SIG-M5 treated with dmso at 0.1 percent for 504 hours (cell line): Measurements from ENCODE around the gene SMG1.
"Not testable (repeated sequence)": the region's sequence is repeated elsewhere in the genome, so short reads cannot be mapped to it uniquely, and the experiment has no call there.

Experiments used
- DNase-seq: peaks from one replicate; lab custom pipeline; 2025; ENCODE audit not compliant: unreplicated experiment; lab: John Stamatoyannopoulos, UW

SMG1 gene

DNA sequence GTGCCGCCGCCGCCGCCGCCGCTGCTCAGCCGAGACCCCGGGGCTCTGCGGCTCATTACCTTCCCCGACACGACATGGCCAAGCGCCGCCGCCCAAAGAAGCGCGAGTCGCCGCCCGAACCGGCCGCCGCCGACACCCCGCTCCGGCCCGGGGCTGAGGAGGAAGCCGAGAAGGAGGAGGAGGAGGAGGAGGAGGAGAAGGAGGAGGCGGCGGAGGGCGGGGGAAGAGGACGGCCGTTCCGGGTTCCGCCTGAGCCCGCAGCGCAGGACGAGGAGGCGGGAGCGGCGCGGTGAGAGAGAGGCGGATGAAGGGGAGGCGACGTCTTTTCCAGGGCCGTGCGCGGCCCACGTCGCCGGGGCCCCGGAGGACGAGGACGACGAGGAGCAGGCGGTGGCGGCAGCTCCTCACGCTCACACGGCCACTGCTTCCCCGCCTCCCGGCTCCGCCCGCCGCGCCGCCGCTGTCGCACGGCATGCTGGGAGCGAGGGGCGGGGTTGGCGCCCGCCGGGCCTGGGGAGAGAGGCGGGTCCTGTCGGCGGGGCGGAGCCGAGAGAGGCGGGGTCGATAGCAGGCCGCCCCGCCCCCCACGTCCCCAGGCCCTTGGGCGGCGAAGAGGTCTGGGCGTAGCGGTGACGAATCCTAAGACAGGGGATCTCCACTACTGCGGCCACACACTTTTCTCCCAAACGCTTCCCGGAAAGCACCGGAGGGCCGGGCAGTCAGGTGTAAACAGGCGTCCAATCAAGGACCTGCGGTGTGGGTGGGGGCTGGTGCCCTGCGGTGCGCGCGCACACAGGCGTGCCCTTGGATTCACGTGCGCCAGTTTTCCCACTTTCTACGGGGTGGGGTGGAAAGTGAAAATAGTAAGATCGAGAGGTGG is at the start of gene SMG1:
SMG1 (minus strand) TSS at position 423 of the 880 bp plus-strand sequence; CDS start at position 56, 367 bp downstream.
- peak; percentile 82 for DNase-seq

GRCh38 chr16:18975109-18975508 is 48.9 kb upstream of the SMG1 start:
- DNase-seq: no peak

DNA sequence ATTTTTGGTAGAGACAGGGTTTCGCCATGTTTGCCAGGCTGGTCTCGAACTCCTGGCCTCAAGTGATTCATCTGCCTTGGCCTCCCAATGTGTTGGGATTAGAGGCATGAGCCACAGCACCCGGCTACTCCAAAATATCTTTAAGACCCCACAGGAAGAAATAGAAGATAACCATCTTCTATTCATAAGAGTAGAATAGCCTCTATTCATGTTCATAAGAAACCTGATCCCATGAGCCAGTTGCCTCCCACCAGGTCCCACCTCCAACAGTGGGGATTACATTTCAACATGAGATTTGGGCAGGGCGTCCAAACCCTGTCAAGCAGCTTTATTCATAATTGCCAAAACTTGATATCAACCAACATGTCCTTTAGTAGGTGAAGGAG is 43.6 kb upstream of the SMG1 start:
- no peak for DNase-seq

DNA sequence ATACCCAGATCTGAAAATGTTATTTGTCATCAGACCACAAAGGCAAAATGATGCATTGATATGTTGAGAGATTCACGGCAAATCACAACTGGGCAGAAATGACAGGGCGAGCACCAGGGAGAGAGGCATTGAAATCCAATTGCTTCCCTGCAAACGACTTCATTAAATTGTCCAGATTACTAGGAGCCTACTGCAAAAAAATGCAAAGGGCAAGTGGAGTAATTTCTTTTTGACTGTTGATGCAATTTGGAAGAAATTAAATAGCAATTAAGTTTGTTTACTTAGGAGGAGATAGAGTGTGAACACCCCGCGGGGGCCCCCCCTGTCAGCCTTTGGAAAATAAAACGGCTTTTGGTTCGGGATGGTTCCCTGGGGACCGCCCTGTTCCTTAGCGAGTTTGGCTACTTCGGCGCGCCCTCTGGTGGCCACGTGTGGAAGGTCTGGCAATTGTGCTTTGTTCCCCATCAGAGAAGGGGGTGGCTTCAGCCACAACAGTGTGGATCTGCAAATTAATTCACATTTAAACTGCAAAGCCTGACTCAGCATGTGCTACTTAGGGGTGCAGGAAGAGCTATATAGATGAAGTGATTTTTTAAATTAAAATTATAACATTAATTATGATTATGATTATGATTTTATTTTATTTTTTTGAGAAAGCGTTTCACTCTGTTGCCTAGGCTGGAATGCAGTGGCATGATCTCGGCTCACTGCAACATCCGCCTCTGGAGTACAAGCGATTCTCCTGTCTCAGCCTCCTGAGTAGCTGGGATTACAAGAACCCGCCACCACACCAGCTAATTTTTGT is 43.0 kb upstream of the SMG1 start:
- DNase-seq: peak; percentile 66

- DNase-seq: no peak
These were observed 40.6 kb upstream of the SMG1 start for GRCh38 chr16:18966791-18967190.

DNA sequence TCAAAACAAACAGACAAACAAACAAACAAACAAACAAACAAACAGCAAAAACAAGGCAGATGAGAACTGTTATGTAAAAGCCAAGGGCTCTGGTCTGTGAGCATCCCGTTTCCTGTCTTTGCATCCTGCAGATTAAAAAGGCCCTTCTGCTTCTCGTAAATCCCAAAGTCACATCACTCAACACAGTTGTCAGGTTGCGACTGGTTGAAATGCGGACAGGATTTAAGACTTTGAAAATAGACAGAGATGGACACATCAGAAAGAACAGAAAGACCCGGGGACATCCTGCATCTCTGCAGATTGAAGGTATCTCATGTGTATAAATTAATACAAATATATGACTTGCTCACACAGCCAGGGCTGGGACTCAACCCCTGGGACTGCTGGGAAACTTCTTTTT is 39.3 kb upstream of the SMG1 start:
- no peak for DNase-seq

DNA sequence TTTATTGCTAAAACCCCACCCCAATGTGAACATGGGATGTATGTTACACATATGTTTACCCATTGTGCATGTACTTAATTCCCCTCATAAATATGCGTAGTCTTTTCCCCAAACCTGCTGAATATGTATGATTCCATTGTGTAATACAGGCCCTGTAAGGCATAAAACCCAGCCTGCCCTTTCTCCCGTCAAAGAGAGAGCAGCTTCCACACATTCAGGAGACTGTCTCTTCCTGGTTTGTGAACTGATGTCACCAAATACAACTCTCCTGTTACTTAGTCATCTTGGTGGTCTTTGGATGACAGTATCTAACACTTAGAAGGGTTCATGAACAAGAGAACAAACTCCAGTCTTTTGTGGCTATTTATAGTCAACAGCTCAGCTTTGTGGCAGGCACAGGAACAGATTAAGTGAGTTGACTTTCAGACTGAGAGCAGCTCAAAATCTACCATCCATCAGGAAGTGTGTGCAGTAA is 32.9 kb upstream of the SMG1 start:
- no peak for DNase-seq

DNA sequence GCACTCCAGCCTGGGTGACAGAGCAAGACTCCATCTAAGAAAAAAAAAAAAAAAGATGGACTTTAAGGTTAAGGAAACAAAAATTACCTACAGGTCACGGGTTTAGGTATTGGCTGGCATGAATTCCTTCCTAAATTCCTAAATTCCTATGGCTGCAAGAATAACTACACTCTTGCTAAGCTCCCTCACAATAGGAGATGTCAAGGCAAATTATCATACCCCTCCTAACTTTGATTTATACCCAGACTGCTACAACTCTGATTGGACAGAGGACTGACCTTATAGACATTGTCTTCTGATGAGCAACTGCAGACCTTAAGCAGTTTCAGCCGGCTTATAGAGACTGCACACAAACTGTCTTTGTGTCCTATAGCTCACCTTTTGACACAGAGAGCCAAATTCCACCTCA is 32.4 kb upstream of the SMG1 start:
- no peak for DNase-seq

GRCh38 chr16:18956658-18957241 is 30.5 kb upstream of the SMG1 start:
- DNase-seq: not testable (repeated sequence)

- not testable (repeated sequence) for DNase-seq
These were observed 29.8 kb upstream of the SMG1 start for GRCh38 chr16:18955874-18956580.

- DNase-seq: no peak
These were observed 27.3 kb upstream of the SMG1 start for GRCh38 chr16:18953547-18953946.

DNA sequence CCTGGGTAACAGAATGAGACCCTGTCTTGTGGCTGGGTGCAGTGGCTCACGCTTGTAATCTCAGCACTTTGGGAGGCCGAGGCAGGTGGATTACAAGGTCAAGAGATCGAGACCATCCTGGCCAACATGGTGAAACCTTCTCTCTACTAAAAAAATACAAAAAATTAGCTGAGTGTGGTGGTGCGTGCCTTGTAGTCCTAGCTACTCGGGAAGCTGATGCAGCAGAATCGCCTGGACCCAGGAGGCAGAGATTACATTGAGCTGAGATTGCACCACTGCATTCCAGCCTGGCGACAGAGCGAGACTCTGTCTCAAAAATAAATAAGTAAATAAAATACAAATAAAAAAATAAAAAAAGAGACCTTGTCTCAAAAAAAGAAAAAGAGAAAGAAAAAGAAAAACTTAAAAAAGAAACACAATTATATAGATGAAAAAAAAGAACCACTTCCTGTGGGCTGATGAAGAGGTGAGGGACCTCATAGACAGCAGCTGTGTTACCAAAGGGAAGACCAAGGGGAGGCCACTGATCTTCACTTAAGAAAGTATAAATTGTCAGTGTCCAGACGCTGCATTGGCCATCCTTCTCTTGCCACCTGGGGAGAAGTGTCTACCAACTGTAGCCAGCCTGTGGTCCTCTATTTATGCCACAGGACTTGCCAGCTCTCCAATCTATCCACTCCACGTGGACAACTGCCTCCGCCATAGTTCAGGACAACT is 24.4 kb upstream of the SMG1 start:
- no peak for DNase-seq

- no peak for DNase-seq
These were observed 22.3 kb upstream of the SMG1 start for GRCh38 chr16:18948372-18949020.

DNA sequence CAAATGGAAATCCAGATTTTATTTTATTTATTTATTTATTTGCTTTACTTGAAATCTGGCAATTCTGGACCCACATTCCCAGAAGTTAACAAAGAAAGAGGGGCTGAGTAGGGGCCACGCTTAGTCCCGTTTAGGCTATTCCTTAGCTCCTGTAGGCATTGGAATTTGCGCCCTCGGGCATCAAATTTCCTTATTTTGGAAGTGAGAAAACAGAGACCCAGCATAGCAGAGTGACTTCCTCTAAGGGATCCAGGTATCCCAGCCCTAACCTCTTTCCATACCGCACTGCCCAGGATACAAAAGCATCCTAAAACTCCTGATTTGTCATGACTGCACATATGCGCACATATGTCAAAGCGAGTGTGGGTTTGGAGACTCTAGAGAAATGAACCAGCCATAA is 19.0 kb upstream of the SMG1 start:
- DNase-seq: no peak

DNA sequence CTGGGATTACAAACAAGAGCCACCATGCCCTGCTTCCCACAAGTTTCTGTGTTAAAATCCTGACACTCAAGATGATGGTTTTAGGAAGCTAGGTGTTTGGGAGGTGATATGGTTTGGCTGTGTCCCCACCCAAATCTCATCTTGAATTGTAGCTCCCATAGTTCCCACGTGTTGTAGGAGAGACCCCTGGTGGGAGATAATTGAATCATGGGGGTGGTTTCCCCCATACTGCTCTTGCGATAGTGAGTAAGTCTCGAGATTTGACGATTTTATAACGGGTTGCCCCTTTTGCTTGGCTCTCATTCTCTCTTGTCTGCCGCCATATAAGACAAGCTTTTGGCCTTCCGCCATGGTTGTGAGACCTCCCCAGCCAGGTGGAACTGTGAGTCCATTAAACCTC is 17.2 kb upstream of the SMG1 start:
- DNase-seq: no peak

DNA sequence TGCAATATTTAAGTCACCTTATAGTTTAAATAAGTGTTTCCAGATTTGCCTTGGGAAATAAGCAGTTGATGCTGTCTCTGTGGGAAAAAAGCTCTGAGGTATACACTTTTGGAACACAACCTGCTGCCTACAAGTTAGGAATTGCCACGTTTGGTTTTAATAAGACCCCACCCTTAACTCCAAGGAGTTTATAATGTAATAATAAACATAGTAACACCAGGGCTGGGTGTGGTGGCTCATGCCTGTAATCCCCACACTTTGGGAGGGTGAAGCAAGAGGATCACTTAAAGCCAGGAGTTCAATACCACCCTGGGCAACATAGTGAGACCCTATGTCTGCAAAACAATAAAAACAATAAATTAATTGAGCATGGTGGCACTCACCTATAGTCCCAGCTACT is 15.9 kb upstream of the SMG1 start:
- DNase-seq: no peak

- no peak for DNase-seq
These were observed 15.3 kb upstream of the SMG1 start for GRCh38 chr16:18941471-18941870.

DNA sequence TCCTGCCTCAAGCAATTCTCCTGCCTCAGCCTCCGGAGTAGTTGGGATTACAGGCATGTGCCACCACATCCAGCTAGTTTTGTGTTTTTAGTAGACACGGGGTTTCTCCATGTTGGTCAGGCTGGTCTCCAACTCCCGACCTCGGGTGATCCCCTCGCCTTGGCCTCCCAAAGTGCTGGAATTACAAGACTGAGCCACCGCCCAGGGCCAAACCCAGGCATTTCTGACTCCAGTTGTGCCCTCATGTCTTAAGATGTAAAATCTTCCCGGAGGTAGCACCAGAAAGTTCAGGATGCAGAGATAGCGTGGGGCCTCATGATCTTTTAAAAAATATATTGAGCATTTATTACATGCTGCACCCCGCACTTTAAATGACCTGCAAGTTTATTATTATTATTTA is 12.8 kb upstream of the SMG1 start:
- no peak for DNase-seq

DNA sequence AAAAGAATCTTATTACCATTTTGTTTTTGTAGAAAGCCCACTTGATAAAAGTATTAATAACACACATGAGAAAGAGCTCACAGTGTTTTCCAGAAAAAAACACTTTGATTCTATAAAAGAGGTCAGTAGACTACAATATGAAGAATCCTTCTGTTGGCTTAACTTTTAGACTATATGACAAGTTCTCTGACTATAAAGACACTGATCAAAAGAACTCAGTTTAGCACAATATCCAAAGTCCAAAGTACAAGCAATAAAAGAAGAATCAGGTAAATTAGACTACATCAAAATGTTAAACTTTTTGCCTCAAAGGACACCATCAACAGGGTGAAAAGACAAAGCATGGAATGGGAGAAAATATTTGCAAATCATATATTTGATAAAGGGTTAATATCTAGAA is 11.2 kb upstream of the SMG1 start:
- DNase-seq: no peak
